Nephron progenitor cell (in vitro differentiated cells): ENCODE results near the gene FOXI2.

Source experiments
- DNase-seq: peaks from one replicate; pipeline ENCODE4 v3.0.0; 2021
- H3K27ac Mint-ChIP-seq: 2 replicates; pipeline ENCODE4 v1.8.0; 2021; ENCODE audit warnings: mild to moderate bottlenecking, moderate library complexity, mixed read lengths
- H3K27me3 Mint-ChIP-seq: 2 replicates; pipeline ENCODE4 v1.8.0; 2021; ENCODE audit warnings: mild to moderate bottlenecking, low read depth, mixed read lengths; ENCODE audit not compliant: poor library complexity
- H3K36me3 Mint-ChIP-seq: 2 replicates; pipeline ENCODE4 v1.8.0; 2021; ENCODE audit warnings: low read depth, mixed read lengths
- H3K4me1 Mint-ChIP-seq: 2 replicates; pipeline ENCODE4 v1.8.0; 2021; ENCODE audit warnings: mixed read lengths
- H3K4me3 Mint-ChIP-seq: 2 replicates; pipeline ENCODE4 v1.8.0; 2021; ENCODE audit warnings: mild to moderate bottlenecking, moderate library complexity, mixed read lengths
- H3K9me3 Mint-ChIP-seq: 2 replicates; pipeline ENCODE4 v1.8.0; 2021; ENCODE audit warnings: mild to moderate bottlenecking, moderate library complexity, mixed read lengths
- TF ChIP-seq, protein P1 (sequence below): fragments of 200-600 bp; sonication (generic); IDR thresholded peaks from 2 replicates; pipeline ENCODE4 v1.5.0; 2021; ENCODE audit warnings: antibody characterized with exemption

The FOXI2 gene

DNA sequence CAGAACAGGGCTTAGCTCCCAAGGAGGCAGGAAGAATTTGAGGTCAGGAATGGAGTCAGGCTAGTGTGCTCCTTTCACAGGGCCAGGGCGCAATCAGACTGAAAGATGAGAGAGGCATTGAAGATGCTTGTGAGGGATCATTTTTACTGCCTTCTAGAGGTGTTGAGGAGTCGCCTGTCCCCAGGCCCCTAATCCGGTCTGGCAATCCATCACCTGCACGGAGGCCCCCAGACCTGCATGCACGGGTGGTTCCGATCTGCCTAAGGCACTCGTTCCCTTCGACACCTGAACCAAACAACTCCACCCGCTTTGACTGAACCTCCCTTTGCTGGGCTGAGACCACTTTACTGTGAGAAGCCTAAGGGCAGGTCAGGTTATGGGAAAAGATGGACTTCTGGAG lies 8.0 kb downstream of the FOXI2 start:
- TF ChIP-seq, protein P1, sequence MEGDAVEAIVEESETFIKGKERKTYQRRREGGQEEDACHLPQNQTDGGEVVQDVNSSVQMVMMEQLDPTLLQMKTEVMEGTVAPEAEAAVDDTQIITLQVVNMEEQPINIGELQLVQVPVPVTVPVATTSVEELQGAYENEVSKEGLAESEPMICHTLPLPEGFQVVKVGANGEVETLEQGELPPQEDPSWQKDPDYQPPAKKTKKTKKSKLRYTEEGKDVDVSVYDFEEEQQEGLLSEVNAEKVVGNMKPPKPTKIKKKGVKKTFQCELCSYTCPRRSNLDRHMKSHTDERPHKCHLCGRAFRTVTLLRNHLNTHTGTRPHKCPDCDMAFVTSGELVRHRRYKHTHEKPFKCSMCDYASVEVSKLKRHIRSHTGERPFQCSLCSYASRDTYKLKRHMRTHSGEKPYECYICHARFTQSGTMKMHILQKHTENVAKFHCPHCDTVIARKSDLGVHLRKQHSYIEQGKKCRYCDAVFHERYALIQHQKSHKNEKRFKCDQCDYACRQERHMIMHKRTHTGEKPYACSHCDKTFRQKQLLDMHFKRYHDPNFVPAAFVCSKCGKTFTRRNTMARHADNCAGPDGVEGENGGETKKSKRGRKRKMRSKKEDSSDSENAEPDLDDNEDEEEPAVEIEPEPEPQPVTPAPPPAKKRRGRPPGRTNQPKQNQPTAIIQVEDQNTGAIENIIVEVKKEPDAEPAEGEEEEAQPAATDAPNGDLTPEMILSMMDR: no peak
- H3K27me3 Mint-ChIP-seq: peaks cover 29% of the 10 kb centered on the region
- DNase-seq: peak; percentile 47
- H3K36me3 Mint-ChIP-seq: peaks cover 6% of the 10 kb centered on the region
- peaks cover 29% of the 10 kb centered on the region for H3K9me3 Mint-ChIP-seq
- peak overlapping the region; percentile 92 for H3K27ac Mint-ChIP-seq
- H3K4me3 Mint-ChIP-seq: peak overlapping the region; percentile 63
- peaks cover 57% of the 10 kb centered on the region for H3K4me1 Mint-ChIP-seq

DNA sequence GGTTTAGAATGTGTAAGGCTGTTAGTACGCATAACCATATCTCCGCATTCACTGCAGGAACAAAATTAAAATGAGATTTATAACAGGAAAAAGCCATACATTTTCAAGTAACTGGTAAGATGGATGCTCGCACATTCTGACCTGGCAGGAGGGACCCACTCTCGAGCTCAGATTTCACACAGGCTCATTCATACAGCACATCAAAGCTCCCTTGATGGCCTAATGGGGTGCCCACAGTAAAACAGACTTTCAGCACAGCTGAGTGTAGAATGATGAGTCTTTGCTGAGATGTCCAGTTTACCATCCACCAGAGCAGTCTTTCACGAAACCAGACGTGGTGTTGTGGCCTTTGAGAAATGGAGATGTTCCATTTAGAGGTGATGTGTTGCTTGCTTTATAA lies 8.9 kb downstream of the FOXI2 start:
- H3K36me3 Mint-ChIP-seq: peaks cover 6% of the 10 kb centered on the region
- peak overlapping the region; percentile 63 for H3K4me3 Mint-ChIP-seq
- H3K27me3 Mint-ChIP-seq: peaks cover 25% of the 10 kb centered on the region
- H3K27ac Mint-ChIP-seq: peak overlapping the region; percentile 6
- TF ChIP-seq, protein P1: no peak
- H3K9me3 Mint-ChIP-seq: peaks cover 29% of the 10 kb centered on the region
- H3K4me1 Mint-ChIP-seq: peaks cover 48% of the 10 kb centered on the region
- DNase-seq: peak; percentile 24

DNA sequence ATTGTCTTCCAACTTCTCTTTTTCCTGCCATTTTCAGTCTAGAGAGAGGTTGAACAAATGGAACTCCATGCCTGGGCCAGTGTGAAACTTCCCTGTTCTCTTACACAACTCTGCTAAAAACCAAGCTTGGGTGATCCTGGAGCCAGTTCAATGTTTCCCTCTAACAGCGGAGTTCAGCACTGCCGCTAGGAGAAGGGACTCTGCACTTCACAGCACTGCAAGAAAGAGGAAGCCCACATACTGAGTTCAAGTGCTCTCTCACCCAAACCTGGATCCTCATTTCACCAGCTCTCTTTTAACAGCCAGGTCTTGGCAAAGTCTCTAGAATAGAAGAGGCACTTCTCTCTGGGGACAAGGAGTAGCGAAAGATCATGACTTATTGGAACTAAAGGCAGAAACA lies 18.8 kb downstream of the FOXI2 start:
- no peaks in the 10 kb centered on the region for H3K27me3 Mint-ChIP-seq
- H3K36me3 Mint-ChIP-seq: no peaks in the 10 kb centered on the region
- H3K4me3 Mint-ChIP-seq: no peak overlapping the region
- H3K9me3 Mint-ChIP-seq: no peaks in the 10 kb centered on the region
- TF ChIP-seq, protein P1: no peak
- no peak for DNase-seq
- peaks cover 31% of the 10 kb centered on the region for H3K4me1 Mint-ChIP-seq
- no peak overlapping the region for H3K27ac Mint-ChIP-seq

DNA sequence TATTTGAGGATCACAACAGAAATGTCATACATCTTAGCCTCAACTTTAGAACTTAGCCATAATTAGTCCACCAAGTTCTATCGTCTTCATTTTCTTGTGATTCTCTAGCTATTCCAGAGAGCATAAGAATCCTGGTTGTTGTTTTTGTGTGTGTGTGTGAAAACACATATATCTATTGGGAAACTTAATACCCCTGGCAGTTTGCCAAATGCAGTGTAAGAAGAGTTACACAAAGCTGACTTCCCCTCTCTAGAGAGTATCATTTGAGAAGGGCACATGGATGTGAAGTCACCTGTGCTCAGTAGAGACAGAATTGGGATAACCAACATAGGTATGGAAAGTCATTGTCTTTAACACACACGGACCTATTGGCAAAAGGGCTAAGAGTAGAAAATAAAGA lies 19.3 kb downstream of the FOXI2 start:
- Mint-ChIP-seq H3K36me3 (no peaks in the 10 kb centered on the region), H3K4me3 (no peak overlapping the region), H3K27ac (no peak overlapping the region), H3K27me3 (no peaks in the 10 kb centered on the region), H3K4me1 (peaks cover 31% of the 10 kb centered on the region), H3K9me3 (no peaks in the 10 kb centered on the region)
- DNase-seq: no peak
- TF ChIP-seq, protein P1: no peak

DNA sequence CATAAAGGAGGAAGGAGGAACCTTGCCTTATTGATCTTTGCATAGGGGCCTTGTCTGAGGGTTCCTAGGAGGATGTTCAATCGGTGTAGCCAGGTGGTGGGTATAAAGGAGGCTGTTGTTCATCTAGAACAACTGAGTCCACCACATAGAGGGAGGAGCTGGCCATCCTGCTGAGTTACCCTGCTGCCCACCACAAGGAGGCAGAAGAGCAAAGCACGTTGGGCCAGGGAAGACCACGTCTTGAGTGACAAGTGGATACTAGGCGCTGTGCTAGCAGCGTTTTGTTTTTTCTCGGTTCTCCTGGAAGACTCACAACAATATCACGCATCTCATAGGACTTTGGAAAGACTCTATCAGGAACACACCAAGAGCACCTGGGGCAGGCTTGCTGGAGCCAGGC lies 20.0 kb downstream of the FOXI2 start:
- H3K27ac Mint-ChIP-seq: no peak overlapping the region
- TF ChIP-seq, protein P1: no peak
- no peaks in the 10 kb centered on the region for H3K36me3 Mint-ChIP-seq
- no peak for DNase-seq
- no peaks in the 10 kb centered on the region for H3K27me3 Mint-ChIP-seq
- peaks cover 4% of the 10 kb centered on the region for H3K9me3 Mint-ChIP-seq
- peaks cover 31% of the 10 kb centered on the region for H3K4me1 Mint-ChIP-seq
- H3K4me3 Mint-ChIP-seq: no peak overlapping the region

DNA sequence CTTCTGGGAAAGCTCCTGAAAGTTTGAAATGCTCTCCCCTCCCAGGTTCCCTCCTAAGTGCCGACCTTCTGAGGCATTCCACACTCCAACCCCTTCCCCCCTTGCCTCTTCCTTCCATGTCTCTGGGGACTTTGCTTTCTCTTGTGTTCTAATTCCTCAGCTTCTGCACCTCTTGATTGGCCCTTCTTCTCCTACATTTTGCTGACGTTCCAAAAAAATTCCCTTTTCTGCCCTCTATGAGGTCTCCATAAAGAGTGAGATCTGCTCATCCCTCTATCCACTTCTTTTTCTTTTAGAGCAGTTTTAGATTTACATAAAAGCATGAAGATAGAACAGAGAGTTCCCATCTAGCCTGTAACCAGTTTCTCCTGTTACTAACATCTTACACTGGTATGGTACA lies 22.3 kb downstream of the FOXI2 start:
- H3K4me3 Mint-ChIP-seq: no peak overlapping the region
- H3K9me3 Mint-ChIP-seq: peaks cover 4% of the 10 kb centered on the region
- H3K27me3 Mint-ChIP-seq: no peaks in the 10 kb centered on the region
- peaks cover 39% of the 10 kb centered on the region for H3K4me1 Mint-ChIP-seq
- no peak overlapping the region for H3K27ac Mint-ChIP-seq
- no peak for DNase-seq
- TF ChIP-seq, protein P1: no peak
- H3K36me3 Mint-ChIP-seq: no peaks in the 10 kb centered on the region
